Body of pancreas (tissue), 4 donors: ENCODE results near the gene ETV1.

Experiments
- POLR2A ChIP-seq, 3 donors: fragments of 450-650 bp; IDR thresholded peaks; one replicate each; pipeline ENCODE4 v1.6.1; 2016; ENCODE audit warnings: antibody characterized with exemption in 3 of 3, mild to moderate bottlenecking in 2 of 3
- TF ChIP-seq, protein P1 (sequence below), 7 experiments: fragments of 450-650 bp in 4 of 7; fragments of 200-600 bp in 3 of 7; sonication (generic) in 3 of 7; IDR thresholded peaks; one replicate each; pipeline ENCODE4 v1.5.1; 2016 to 2019; ENCODE audit warnings: antibody characterized with exemption in 7 of 7

DNA sequence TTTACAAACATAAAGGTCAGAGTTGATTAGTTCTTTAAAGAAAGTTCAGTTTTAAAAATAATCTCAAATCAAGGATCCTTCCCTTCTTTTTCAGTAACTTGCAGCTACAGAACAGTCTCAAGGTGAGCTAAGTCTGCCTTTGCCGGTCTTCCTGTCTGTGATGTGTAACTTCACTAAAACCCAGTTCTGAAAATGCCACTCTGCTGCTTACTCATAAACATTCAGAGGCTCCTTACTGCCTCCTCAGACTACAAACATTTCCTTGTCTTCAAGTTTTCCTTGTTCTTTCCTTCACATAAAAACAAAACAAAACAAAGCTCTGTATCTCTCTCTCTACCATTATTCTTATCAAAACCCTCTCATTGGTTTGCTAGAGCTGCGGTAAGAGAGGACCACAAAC, 128.7 kb downstream of the ETV1 start:
- TF ChIP-seq, protein P1, sequence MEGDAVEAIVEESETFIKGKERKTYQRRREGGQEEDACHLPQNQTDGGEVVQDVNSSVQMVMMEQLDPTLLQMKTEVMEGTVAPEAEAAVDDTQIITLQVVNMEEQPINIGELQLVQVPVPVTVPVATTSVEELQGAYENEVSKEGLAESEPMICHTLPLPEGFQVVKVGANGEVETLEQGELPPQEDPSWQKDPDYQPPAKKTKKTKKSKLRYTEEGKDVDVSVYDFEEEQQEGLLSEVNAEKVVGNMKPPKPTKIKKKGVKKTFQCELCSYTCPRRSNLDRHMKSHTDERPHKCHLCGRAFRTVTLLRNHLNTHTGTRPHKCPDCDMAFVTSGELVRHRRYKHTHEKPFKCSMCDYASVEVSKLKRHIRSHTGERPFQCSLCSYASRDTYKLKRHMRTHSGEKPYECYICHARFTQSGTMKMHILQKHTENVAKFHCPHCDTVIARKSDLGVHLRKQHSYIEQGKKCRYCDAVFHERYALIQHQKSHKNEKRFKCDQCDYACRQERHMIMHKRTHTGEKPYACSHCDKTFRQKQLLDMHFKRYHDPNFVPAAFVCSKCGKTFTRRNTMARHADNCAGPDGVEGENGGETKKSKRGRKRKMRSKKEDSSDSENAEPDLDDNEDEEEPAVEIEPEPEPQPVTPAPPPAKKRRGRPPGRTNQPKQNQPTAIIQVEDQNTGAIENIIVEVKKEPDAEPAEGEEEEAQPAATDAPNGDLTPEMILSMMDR (IDR thresholded peaks at IDR 0.05), result no peak
- no peak for TF ChIP-seq POLR2A (IDR thresholded peaks at IDR 0.05)
